ENCODE data around the gene ANLN. TPM values are rescaled to one million over a fixed set of nuclear protein-coding genes. Genes with fewer than 3 reads are reported as not detected.

The ANLN gene
- total and polyA plus RNA-seq, 10 donors: 0.91 to 14.9 (median 3.2) TPM

DNA sequence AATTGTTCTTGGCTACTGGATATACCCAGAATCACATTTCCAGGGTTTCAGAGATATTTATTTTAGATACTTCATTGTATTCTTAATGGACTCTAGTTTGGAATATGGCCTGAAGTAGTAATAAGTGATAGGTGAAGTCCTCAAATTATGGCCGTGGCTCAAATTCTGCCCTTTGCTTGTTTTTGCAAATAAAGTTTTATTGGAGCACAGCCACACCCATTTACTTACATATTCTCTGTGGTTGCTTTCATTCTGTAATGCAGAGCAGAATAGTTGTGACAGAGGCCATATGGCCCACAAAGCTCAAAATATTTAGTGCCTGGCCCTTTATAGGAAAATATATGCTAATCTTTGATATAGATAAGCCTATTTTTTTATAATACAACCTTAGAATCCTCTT, 19.5 kb downstream of the ANLN start:
- no peaks in the 10 kb centered on the region for H3K9me3 ChIP-seq
- no peak overlapping the region for H3K4me3 ChIP-seq
- TF ChIP-seq POLR2AphosphoS5 (IDR thresholded peaks at IDR 0.05) (no peak), POLR2A (IDR thresholded peaks at IDR 0.05) (no peak)
- TF ChIP-seq, protein P1, sequence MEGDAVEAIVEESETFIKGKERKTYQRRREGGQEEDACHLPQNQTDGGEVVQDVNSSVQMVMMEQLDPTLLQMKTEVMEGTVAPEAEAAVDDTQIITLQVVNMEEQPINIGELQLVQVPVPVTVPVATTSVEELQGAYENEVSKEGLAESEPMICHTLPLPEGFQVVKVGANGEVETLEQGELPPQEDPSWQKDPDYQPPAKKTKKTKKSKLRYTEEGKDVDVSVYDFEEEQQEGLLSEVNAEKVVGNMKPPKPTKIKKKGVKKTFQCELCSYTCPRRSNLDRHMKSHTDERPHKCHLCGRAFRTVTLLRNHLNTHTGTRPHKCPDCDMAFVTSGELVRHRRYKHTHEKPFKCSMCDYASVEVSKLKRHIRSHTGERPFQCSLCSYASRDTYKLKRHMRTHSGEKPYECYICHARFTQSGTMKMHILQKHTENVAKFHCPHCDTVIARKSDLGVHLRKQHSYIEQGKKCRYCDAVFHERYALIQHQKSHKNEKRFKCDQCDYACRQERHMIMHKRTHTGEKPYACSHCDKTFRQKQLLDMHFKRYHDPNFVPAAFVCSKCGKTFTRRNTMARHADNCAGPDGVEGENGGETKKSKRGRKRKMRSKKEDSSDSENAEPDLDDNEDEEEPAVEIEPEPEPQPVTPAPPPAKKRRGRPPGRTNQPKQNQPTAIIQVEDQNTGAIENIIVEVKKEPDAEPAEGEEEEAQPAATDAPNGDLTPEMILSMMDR (IDR thresholded peaks at IDR 0.05 in 8 of 11, conservative IDR thresholded peaks at IDR 0.05 in 3 of 11): no peak
- H3K36me3 ChIP-seq: peaks cover 0 to 76% (median 0%) of the 10 kb centered on the region in 6 donors
- no peaks in the 10 kb centered on the region for H3K27me3 ChIP-seq (replicated peaks in 1 of 7)
- intact Hi-C loops (cut with DNase I; ENCODE audit: low total_unique reads): no loop called here
- 93 to 100% (median 100%) methylated on average over 1 of the region's 1 CpG for WGBS, 5 donors
- no peak for DNase-seq
- no peak overlapping the region for H3K27ac ChIP-seq
- no peaks in the 10 kb centered on the region for H3K4me1 ChIP-seq

DNA sequence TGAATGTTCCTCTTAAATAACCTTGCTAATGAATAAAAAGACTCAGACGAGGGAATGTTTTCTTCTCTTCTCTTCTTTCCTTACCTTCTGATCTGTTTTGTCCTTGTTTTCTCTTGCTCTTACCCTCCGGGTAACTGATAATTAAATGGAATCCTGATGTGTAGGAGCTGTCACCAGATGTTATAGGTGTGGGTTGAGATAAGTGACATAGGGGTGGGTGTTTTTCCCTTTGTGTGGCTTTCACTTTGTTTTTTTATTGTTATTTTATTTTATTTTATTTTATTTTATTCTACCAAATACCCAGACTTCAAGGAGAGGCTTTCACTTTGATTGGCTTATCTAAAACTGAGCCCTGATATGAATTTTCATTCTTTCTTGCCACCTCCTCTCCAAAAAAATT, 25.5 kb downstream of the ANLN start:
- intact Hi-C loops (cut with DNase I; ENCODE audit: low total_unique reads): no loop called here
- WGBS, 5 donors: 91 to 100% (median 97%) methylated on average over 2 of the region's 2 CpGs
- H3K27me3 ChIP-seq (replicated peaks in 1 of 7): no peaks in the 10 kb centered on the region

DNA sequence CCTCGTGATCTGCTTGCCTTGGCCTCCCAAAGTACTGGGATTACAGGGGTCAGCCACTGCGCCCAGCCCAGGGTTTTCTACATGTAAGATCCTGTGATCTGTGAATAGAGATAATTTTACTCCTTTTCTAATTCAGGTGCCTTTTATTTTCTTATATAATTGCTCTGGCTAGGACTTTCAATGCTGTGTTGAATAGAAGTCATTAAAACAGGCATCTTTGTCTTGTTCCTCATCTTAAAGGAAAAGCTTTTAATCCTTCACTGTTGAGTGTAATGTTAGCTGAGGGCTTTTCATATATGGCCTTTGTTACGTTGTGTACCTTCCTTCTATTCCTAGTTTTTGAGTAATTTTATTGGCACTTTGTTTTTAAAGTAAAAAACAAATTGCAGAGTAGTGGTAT, 26.6 kb downstream of the ANLN start:
- H3K4me1 ChIP-seq: no peaks in the 10 kb centered on the region
- no peaks in the 10 kb centered on the region for H3K9me3 ChIP-seq
- H3K27ac ChIP-seq: no peak overlapping the region
- intact Hi-C loops (cut with DNase I; ENCODE audit: low total_unique reads): no loop called here
- peaks cover 0 to 87% (median 0%) of the 10 kb centered on the region in 6 donors for H3K36me3 ChIP-seq
- TF ChIP-seq, protein P1 (IDR thresholded peaks at IDR 0.05 in 8 of 11, conservative IDR thresholded peaks at IDR 0.05 in 3 of 11): no peak
- TF ChIP-seq POLR2AphosphoS5 (IDR thresholded peaks at IDR 0.05) (no peak), POLR2A (IDR thresholded peaks at IDR 0.05) (no peak)
- DNase-seq: no peak
- no peaks in the 10 kb centered on the region for H3K27me3 ChIP-seq (replicated peaks in 1 of 7)
- H3K4me3 ChIP-seq: no peak overlapping the region
- 97 to 99% (median 98%) methylated on average over 3 of the region's 3 CpGs for WGBS, 5 donors

More for the DNA sequence above, 25.5 kb downstream of the ANLN start:
- H3K4me3 ChIP-seq: no peak overlapping the region
- TF ChIP-seq POLR2AphosphoS5 (IDR thresholded peaks at IDR 0.05): no peak
- TF ChIP-seq, protein P1 (IDR thresholded peaks at IDR 0.05 in 8 of 11, conservative IDR thresholded peaks at IDR 0.05 in 3 of 11): no peak
- no peak for TF ChIP-seq POLR2A (IDR thresholded peaks at IDR 0.05)
- H3K27ac ChIP-seq: no peak overlapping the region
- no peak for DNase-seq
- H3K4me1 ChIP-seq: no peaks in the 10 kb centered on the region
- H3K36me3 ChIP-seq: peaks cover 0 to 87% (median 0%) of the 10 kb centered on the region in 6 donors
- no peaks in the 10 kb centered on the region for H3K9me3 ChIP-seq

DNA sequence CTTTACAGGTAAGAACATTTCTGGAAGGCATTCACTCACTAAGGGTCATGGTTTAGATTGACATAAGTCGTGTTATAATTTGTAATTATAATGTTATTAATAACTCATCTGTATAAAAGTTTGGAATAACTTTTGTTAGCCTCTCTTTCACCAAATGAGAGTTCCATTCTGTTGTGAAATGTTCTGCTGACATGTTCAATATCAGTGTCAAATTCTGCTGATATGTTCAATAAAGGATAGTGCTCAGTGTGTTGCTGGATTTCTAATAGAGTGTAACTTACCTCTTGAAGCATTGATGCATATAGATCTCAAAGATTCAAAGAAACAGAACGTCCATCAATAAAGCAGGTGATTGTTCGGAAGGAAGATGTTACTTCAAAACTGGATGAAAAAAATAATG, 30.6 kb downstream of the ANLN start:
- Histone ChIP-seq H3K9me3 (no peaks in the 10 kb centered on the region), H3K4me1 (no peaks in the 10 kb centered on the region), H3K36me3 (peaks cover 0 to 74% (median 0%) of the 10 kb centered on the region in 6 donors), H3K4me3 (no peak overlapping the region), H3K27ac (no peak overlapping the region), H3K27me3 (replicated peaks in 1 of 7) (no peaks in the 10 kb centered on the region)
- no peak for DNase-seq
- 93 to 98% (median 97%) methylated on average over 3 of the region's 3 CpGs for WGBS, 5 donors
- intact Hi-C loops (cut with DNase I; ENCODE audit: low total_unique reads): no loop called here
- TF ChIP-seq POLR2A (IDR thresholded peaks at IDR 0.05) (no peak), POLR2AphosphoS5 (IDR thresholded peaks at IDR 0.05) (no peak)
- TF ChIP-seq, protein P1 (IDR thresholded peaks at IDR 0.05 in 8 of 11, conservative IDR thresholded peaks at IDR 0.05 in 3 of 11): no peak
